Lower lobe of right lung (tissue), 2 donors: ENCODE data around the gene COQ3. TPM values are rescaled to one million over a fixed set of nuclear protein-coding genes. Genes with fewer than 3 reads are reported as not detected.

Experiments used
- ATAC-seq, 2 donors: fragments of 200-7000 bp; cut with Tn5 transposase; one replicate each; pipeline ENCODE4 v1.9.1; 2020 to 2022; ENCODE audit warnings: mild to moderate bottlenecking in 2 of 2, moderate library complexity in 2 of 2
- DNase-seq: peaks from one replicate; pipeline ENCODE4 v3.0.0-alpha.2; 2020
- H3K27ac ChIP-seq: fragments of 200-600 bp; one replicate; pipeline ENCODE4 v1.8.0; 2022
- H3K27me3 ChIP-seq: fragments of 200-600 bp; one replicate; pipeline ENCODE4 v1.8.0; 2022; ENCODE audit warnings: low read depth
- H3K36me3 ChIP-seq: fragments of 200-600 bp; one replicate; pipeline ENCODE4 v1.8.0; 2022; ENCODE audit warnings: mild to moderate bottlenecking
- H3K4me1 ChIP-seq: fragments of 200-600 bp; one replicate; pipeline ENCODE4 v1.8.0; 2022
- H3K4me3 ChIP-seq: fragments of 200-600 bp; one replicate; pipeline ENCODE4 v1.8.0; 2022; ENCODE audit warnings: mild to moderate bottlenecking
- H3K9me3 ChIP-seq: fragments of 200-600 bp; one replicate; pipeline ENCODE4 v1.8.0; 2022
- intact Hi-C: fragments of 100-400 bp; cut with DNase I; formaldehyde crosslinking; loops from one replicate; pipeline ENCODE4 v1.11.0; 2022
- total RNA-seq: library from RNA; stranded (reverse); fragmentation: NEBNext Ultra II Directional; extraction: Animal tissue kit (Norgen Biotek cat#: 25700); gene quantifications from one replicate; pipeline ENCODE4 v1.2.1, GENCODE V29; 2021
- TF ChIP-seq, protein P1 (sequence below): fragments of 200-600 bp; IDR thresholded peaks from one replicate; pipeline ENCODE4 v1.8.0; 2022; ENCODE audit warnings: antibody characterized with exemption, mild to moderate bottlenecking
- donor health status: DM: no; HTN: yes; CAD: no; lungs with severe emphysema.

COQ3 gene
- total RNA-seq, 1 donor from 2014 or later: 2.2 TPM

DNA sequence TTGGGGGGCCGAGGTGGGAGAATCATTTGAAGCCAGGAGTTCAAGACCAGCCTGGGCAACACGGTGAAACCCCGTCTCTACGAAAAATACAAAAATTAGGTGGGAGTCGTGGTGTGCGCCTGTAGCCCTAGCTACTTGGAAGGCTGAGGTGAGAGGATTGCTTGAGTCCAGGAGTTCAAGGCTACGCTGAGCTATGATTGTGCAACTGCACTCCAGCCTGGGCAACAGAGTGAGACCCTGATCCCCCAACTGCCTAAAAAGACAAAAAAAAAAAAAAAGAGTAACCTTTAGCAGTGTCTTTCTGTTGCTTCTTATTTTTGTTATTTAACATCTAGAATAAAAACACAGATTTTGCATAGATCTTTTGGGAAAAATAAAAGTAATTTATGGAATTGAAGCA is 13.1 kb upstream of the COQ3 start:
- no peak overlapping the region for H3K4me3 ChIP-seq
- H3K4me1 ChIP-seq: peaks cover 3% of the 10 kb centered on the region
- ATAC-seq: no peak
- H3K27me3 ChIP-seq: no peaks in the 10 kb centered on the region
- DNase-seq: no peak
- H3K36me3 ChIP-seq: peaks cover 92% of the 10 kb centered on the region
- TF ChIP-seq, protein P1, sequence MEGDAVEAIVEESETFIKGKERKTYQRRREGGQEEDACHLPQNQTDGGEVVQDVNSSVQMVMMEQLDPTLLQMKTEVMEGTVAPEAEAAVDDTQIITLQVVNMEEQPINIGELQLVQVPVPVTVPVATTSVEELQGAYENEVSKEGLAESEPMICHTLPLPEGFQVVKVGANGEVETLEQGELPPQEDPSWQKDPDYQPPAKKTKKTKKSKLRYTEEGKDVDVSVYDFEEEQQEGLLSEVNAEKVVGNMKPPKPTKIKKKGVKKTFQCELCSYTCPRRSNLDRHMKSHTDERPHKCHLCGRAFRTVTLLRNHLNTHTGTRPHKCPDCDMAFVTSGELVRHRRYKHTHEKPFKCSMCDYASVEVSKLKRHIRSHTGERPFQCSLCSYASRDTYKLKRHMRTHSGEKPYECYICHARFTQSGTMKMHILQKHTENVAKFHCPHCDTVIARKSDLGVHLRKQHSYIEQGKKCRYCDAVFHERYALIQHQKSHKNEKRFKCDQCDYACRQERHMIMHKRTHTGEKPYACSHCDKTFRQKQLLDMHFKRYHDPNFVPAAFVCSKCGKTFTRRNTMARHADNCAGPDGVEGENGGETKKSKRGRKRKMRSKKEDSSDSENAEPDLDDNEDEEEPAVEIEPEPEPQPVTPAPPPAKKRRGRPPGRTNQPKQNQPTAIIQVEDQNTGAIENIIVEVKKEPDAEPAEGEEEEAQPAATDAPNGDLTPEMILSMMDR: no peak
- intact Hi-C loops: no loop called here
- no peak overlapping the region for H3K27ac ChIP-seq
- no peaks in the 10 kb centered on the region for H3K9me3 ChIP-seq

GRCh38 chr6:99402448-99402847 is 8.5 kb upstream of the COQ3 start:
- no peak overlapping the region for H3K4me3 ChIP-seq
- peaks cover 96% of the 10 kb centered on the region for H3K36me3 ChIP-seq
- no peak for DNase-seq
- H3K27me3 ChIP-seq: no peaks in the 10 kb centered on the region
- ATAC-seq: no peak
- TF ChIP-seq, protein P1: no peak
- H3K4me1 ChIP-seq: no peaks in the 10 kb centered on the region
- intact Hi-C loops: no loop called here
- H3K27ac ChIP-seq: no peak overlapping the region
- H3K9me3 ChIP-seq: no peaks in the 10 kb centered on the region

DNA sequence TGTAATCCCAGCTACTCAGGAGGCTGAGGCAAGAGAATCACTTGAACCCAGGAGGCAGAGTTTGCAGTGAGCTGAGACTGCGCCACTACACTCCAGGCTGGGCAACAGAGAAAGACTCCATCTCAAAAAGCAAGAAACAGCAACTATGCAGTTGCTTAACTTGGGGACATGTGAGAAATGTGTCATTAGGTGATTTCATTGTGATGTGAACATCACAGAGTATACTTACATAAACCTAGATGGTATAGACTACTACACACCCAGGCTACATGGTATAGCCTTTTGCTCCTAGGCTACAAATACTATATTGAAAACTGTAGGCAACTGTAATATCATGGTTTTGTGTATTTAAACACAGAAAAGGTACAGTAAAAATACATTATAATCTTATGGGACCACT is 3.3 kb upstream of the COQ3 start:
- Histone ChIP-seq H3K27me3 (no peaks in the 10 kb centered on the region), H3K4me3 (no peak overlapping the region), H3K36me3 (peaks cover 48% of the 10 kb centered on the region), H3K4me1 (peaks cover 9% of the 10 kb centered on the region), H3K9me3 (no peaks in the 10 kb centered on the region), H3K27ac (no peak overlapping the region)
- DNase-seq (no peak), ATAC-seq (no peak)
- TF ChIP-seq, protein P1: no peak
- intact Hi-C loops: no loop called here

GRCh38 chr6:99393366-99393697 is 663 bp downstream of the COQ3 start:
- H3K9me3 ChIP-seq: no peaks in the 10 kb centered on the region
- peaks cover 9% of the 10 kb centered on the region for H3K4me1 ChIP-seq
- no peak for DNase-seq
- TF ChIP-seq, protein P1: no peak
- intact Hi-C loops: no loop called here
- H3K36me3 ChIP-seq: peaks cover 10% of the 10 kb centered on the region
- peak in 1 of 2 donors; percentile 3 for ATAC-seq
- peak overlapping the region; percentile 79 for H3K27ac ChIP-seq
- H3K27me3 ChIP-seq: no peaks in the 10 kb centered on the region
- H3K4me3 ChIP-seq: peak overlapping the region; percentile 85

GRCh38 chr6:99390896-99391295 is 3.1 kb downstream of the COQ3 start:
- ATAC-seq (no peak), DNase-seq (no peak)
- intact Hi-C loops: no loop called here
- Histone ChIP-seq H3K9me3 (no peaks in the 10 kb centered on the region), H3K27me3 (no peaks in the 10 kb centered on the region), H3K36me3 (no peaks in the 10 kb centered on the region), H3K4me1 (peaks cover 9% of the 10 kb centered on the region), H3K27ac (no peak overlapping the region), H3K4me3 (no peak overlapping the region)
- TF ChIP-seq, protein P1: no peak

GRCh38 chr6:99384507-99384906 is 9.5 kb downstream of the COQ3 start:
- TF ChIP-seq, protein P1: no peak

More at GRCh38 chr6:99384507-99384906, 9.5 kb downstream of the COQ3 start:
- Histone ChIP-seq H3K4me1 (no peaks in the 10 kb centered on the region), H3K9me3 (no peaks in the 10 kb centered on the region), H3K36me3 (no peaks in the 10 kb centered on the region), H3K27ac (no peak overlapping the region), H3K4me3 (no peak overlapping the region), H3K27me3 (no peaks in the 10 kb centered on the region)
- intact Hi-C loops: no loop called here
- ATAC-seq: no peak
- DNase-seq: no peak
